Measurements from ENCODE around the gene ZBTB34. TPM values are rescaled to one million over a fixed set of nuclear protein-coding genes. Genes with fewer than 3 reads are reported as not detected.

The ZBTB34 gene
- total RNA-seq, 1 donor from 2014 or later, result 21.9 TPM

GRCh38 chr9:126838055-126838811, 22.2 kb upstream of the ZBTB34 start:
- Mint-ChIP-seq H3K36me3 (peaks cover 20% of the 10 kb centered on the region), H3K4me1 (peaks cover 3% of the 10 kb centered on the region), H3K9me3 (no peaks in the 10 kb centered on the region), H3K27ac (no peak overlapping the region), H3K27me3 (ENCODE audit: insufficient read depth, low read depth) (no peaks in the 10 kb centered on the region), H3K4me3 (no peak overlapping the region)
- Histone ChIP-seq H3F3A (ENCODE audit: low read depth) (no peaks in the 10 kb centered on the region), H3K36me3 (no peaks in the 10 kb centered on the region), H3K9ac (no peak overlapping the region), H3K4me3 (no peak overlapping the region), H3K27ac (no peak overlapping the region), H4K20me1 (ENCODE audit: low read depth) (peaks cover 20% of the 10 kb centered on the region), H2AFZ (replicated peaks) (no peak overlapping the region), H3K27me3 (no peaks in the 10 kb centered on the region), H3K4me2 (no peak overlapping the region), H3K4me1 (no peaks in the 10 kb centered on the region), H3K9me3 (ENCODE audit: low read depth) (no peaks in the 10 kb centered on the region), H3K79me2 (ENCODE audit: low read depth) (no peaks in the 10 kb centered on the region)
- no peak for TF ChIP-seq EZH2 (IDR thresholded peaks at IDR 0.05)
- no peak for TF ChIP-seq EZH2phosphoT487 (IDR thresholded peaks at IDR 0.05)
- no peak for TF ChIP-seq CTCF (IDR thresholded peaks at IDR 0.05)
- no peak for DNase-seq (ENCODE audit: low spot score)

- Mint-ChIP-seq H3K27ac (no peak overlapping the region), H3K9me3 (no peaks in the 10 kb centered on the region), H3K4me1 (peaks cover 3% of the 10 kb centered on the region), H3K36me3 (peaks cover 18% of the 10 kb centered on the region), H3K27me3 (ENCODE audit: insufficient read depth, low read depth) (no peaks in the 10 kb centered on the region), H3K4me3 (no peak overlapping the region)
- Histone ChIP-seq H3K9ac (no peak overlapping the region), H3K9me3 (ENCODE audit: low read depth) (no peaks in the 10 kb centered on the region), H3K27me3 (no peaks in the 10 kb centered on the region), H3K36me3 (no peaks in the 10 kb centered on the region), H3K4me3 (no peak overlapping the region), H3K4me2 (no peak overlapping the region), H2AFZ (replicated peaks) (no peak overlapping the region), H4K20me1 (ENCODE audit: low read depth) (peaks cover 20% of the 10 kb centered on the region), H3K79me2 (ENCODE audit: low read depth) (no peaks in the 10 kb centered on the region), H3F3A (ENCODE audit: low read depth) (no peaks in the 10 kb centered on the region), H3K4me1 (no peaks in the 10 kb centered on the region), H3K27ac (no peak overlapping the region)
- TF ChIP-seq EZH2 (IDR thresholded peaks at IDR 0.05) (no peak), CTCF (IDR thresholded peaks at IDR 0.05) (no peak), EZH2phosphoT487 (IDR thresholded peaks at IDR 0.05) (no peak)
- no peak for DNase-seq (ENCODE audit: low spot score)
Measured at GRCh38 chr9:126838895-126839294, 21.5 kb upstream of the ZBTB34 start.

- no peak overlapping the region for H3K27ac Mint-ChIP-seq
- peaks cover 16% of the 10 kb centered on the region for H3K36me3 Mint-ChIP-seq
- H3K4me3 Mint-ChIP-seq, result no peak overlapping the region
- no peaks in the 10 kb centered on the region for H3K9me3 Mint-ChIP-seq
- H3K79me2 ChIP-seq (ENCODE audit: low read depth), result no peaks in the 10 kb centered on the region
- H3F3A ChIP-seq (ENCODE audit: low read depth), result no peaks in the 10 kb centered on the region
- H3K27ac ChIP-seq, result no peak overlapping the region
- H3K9ac ChIP-seq, result no peak overlapping the region
- H3K36me3 ChIP-seq, result no peaks in the 10 kb centered on the region
- TF ChIP-seq CTCF (IDR thresholded peaks at IDR 0.05), result no peak
- no peak for TF ChIP-seq EZH2 (IDR thresholded peaks at IDR 0.05)
- no peak for TF ChIP-seq EZH2phosphoT487 (IDR thresholded peaks at IDR 0.05)
- no peaks in the 10 kb centered on the region for H3K4me1 ChIP-seq
- no peaks in the 10 kb centered on the region for H3K9me3 ChIP-seq (ENCODE audit: low read depth)
- peaks cover 3% of the 10 kb centered on the region for H3K4me1 Mint-ChIP-seq
- H2AFZ ChIP-seq (replicated peaks), result no peak overlapping the region
- no peaks in the 10 kb centered on the region for H3K27me3 Mint-ChIP-seq (ENCODE audit: insufficient read depth, low read depth)
- peaks cover 17% of the 10 kb centered on the region for H4K20me1 ChIP-seq (ENCODE audit: low read depth)
- H3K27me3 ChIP-seq, result no peaks in the 10 kb centered on the region
- H3K4me3 ChIP-seq, result no peak overlapping the region
- no peak for DNase-seq (ENCODE audit: low spot score)
- no peak overlapping the region for H3K4me2 ChIP-seq
Measured at GRCh38 chr9:126839301-126839700, 21.1 kb upstream of the ZBTB34 start.

Measured in neural progenitor cell (in vitro differentiated cells).